ENCODE measurements around the gene KCNAB2. TPM values are rescaled to one million over a fixed set of nuclear protein-coding genes. Genes with fewer than 3 reads are reported as not detected.
"Not testable (repeated sequence)": the region's sequence is repeated elsewhere in the genome, so short reads cannot be mapped to it uniquely, and the experiment has no call there.

Gene KCNAB2
- total RNA-seq, 8 experiments from 2014 or later: 6.3 to 21.9 (median 11.5) TPM

DNA sequence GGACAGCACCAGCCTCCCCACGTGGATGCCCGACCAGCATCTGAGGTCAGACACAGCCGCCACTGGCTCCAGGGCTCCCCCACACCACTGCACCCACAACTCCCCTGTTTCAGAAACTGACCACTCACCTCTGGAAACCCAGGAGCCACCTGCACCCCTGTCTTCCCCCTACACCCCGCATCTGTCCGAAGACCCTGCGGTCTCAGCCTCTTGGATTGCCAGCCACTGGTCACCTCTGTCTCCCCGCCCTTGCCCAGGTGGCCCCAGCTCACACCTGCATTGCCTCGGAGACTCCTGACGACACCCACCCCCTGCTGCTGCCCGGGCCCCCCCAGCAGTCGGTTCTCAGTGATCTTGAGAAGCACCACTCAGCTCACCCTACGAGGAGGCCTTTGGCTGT is 32.2 kb upstream of the KCNAB2 start:
- ATAC-seq (replicated peaks in 6 of 8): peak in 1 of 8 experiments; percentile 2
- Histone ChIP-seq H3K4me3 (no peak overlapping the region), H3K4me1 (replicated peaks in 1 of 2) (peaks cover 0 to 11% of the 10 kb centered on the region in 2 donors), H3K27ac (no peak overlapping the region)
- 60 to 100% (median 96%) methylated on average over 1 to 4 of the region's 12 CpGs; no CpG with 5 or more reads in 7 of the 10 experiments for WGBS, 10 experiments
- in situ Hi-C loops (cut with MboI; ENCODE audit: low pct_unique_long_range_greater_than_20kb in 2 of 9, low sequenced_read_pairs in 9 of 9, unreplicated experiment in 9 of 9): no loop called here

DNA sequence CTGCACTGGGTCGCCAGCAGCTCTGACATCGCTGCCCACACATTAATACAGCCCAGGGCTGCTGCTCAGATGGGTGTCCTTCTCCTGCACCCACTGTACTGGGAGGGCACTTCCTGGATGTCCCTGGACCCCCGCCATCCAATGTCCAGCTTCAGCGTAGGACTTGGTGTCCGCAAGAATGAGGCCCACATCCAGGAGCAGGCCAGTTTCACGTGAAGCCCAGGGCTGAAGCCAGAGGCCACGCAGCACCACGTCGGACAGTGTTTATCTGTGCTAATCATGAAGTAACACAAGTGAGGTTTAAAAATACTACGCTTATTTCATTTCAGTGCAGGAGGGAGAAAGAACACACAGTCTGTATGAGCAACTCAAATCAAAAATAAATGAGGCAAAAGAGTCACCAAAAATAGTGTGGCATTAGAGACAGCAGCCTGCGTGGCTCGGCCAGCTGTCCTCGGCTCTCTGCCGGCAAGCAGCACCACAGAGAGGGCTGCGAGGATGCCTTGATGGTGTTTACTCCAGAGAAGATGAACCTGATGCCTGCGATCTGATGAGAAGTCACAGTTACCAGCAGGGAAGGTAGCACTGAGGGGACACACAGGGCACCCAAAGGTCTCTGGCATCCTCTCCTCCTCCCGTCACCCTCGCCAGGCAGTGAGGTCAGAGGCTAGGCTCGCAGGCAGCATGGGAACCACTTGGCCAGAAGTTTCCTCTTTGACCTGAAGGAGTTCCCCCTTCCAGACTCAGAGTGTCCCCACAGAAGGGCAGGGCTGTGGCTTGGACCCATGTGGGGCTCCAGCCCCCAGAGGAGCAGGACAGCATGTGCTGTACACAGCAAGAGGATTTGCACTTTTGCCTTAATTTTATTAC is 31.3 kb upstream of the KCNAB2 start:
- no peak for ATAC-seq (replicated peaks in 6 of 8)
- no peak overlapping the region for H3K4me3 ChIP-seq

GRCh38 chr1:6016191-6016865 is 29.4 kb upstream of the KCNAB2 start:
- in situ Hi-C loops (cut with MboI; ENCODE audit: low pct_unique_long_range_greater_than_20kb in 2 of 9, low sequenced_read_pairs in 9 of 9, unreplicated experiment in 9 of 9): no loop called here
- 40 to 100% (median 90%) methylated on average over 2 to 20 of the region's 21 CpGs; no CpG with 5 or more reads in 4 of the 10 experiments for WGBS, 10 experiments
- Histone ChIP-seq H3K4me1 (replicated peaks in 1 of 2) (no peaks in the 10 kb centered on the region), H3K27ac (no peak overlapping the region), H3K4me3 (no peak overlapping the region)
- ATAC-seq (replicated peaks in 6 of 8): peak in 7 of 8 experiments; percentile 20 to 77 (median 36)

More for the DNA sequence above, 31.3 kb upstream of the KCNAB2 start:
- in situ Hi-C loops (cut with MboI; ENCODE audit: low pct_unique_long_range_greater_than_20kb in 2 of 9, low sequenced_read_pairs in 9 of 9, unreplicated experiment in 9 of 9): no loop called here
- H3K27ac ChIP-seq: no peak overlapping the region
- peaks cover 0 to 2% of the 10 kb centered on the region in 2 donors for H3K4me1 ChIP-seq (replicated peaks in 1 of 2)
- 65 to 100% (median 89%) methylated on average over 1 to 18 of the region's 19 CpGs; no CpG with 5 or more reads in 1 of the 10 experiments for WGBS, 10 experiments

DNA sequence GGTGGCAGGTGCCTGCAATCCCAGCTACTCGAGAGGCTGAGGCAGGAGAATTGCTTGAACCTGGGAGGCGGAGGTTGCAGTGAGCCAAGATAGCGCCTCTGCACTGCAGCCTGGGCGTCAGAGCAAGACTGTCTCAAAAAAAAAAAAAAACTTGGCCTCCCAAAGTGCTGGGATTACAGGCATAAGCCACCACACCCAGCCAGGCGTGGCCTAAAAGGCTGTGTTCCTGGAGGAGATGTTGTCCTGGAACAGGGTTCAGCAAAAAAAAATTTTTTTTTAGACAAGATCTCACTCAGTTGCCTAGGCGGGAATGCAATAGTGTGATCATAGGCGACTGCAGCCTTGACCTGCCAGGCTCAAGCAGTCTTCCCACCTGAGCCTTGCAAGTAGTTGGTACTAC is 28.0 kb upstream of the KCNAB2 start:
- peak in 3 of 8 experiments; percentile 59 to 78 (median 59) for ATAC-seq (replicated peaks in 6 of 8)
- H3K4me1 ChIP-seq (replicated peaks in 1 of 2); in situ Hi-C loops (cut with MboI; ENCODE audit: low pct_unique_long_range_greater_than_20kb in 2 of 9, low sequenced_read_pairs in 9 of 9, unreplicated experiment in 9 of 9); H3K4me3 ChIP-seq; H3K27ac ChIP-seq: not testable (repeated sequence)
- 28 to 97% (median 88%) methylated on average over 1 to 6 of the region's 7 CpGs; no CpG with 5 or more reads in 4 of the 10 experiments for WGBS, 10 experiments

DNA sequence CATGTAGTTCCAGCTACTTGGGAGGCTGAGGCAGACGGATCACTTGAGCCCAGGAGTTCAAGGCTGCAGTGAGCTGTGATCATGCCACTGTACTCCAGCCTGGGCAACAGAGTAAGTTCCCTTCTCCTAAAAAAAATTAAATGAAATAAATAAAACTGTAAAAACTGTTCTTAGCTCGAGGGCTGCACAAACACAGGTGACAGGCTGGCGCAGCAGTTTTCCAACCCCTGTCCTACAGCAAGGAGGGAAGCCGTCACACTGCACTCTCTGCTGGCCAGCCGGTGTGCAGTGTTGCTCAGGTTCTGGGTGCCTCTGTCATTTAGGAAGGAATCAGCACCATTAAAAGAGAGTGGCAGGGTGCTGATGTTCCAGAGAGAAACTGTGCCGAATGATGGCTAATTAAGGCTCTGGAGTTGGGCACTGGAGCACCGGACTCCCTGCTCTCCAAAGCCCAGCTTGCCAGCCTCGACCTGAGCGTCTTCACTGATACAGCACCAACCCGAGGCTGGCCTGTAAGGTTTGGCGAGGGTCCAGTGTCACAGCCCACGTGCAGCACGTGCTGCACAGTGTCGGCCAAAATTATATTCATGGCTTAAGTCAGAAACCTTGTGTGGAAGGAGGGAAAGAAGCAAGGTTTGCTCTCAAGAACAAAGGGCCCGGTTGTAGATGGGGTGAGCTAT is 26.4 kb upstream of the KCNAB2 start:
- Histone ChIP-seq H3K27ac (no peak overlapping the region), H3K4me3 (no peak overlapping the region), H3K4me1 (replicated peaks in 1 of 2) (no peaks in the 10 kb centered on the region)
- in situ Hi-C loops (cut with MboI; ENCODE audit: low pct_unique_long_range_greater_than_20kb in 2 of 9, low sequenced_read_pairs in 9 of 9, unreplicated experiment in 9 of 9): no loop called here
- ATAC-seq (replicated peaks in 6 of 8): no peak
- 13 to 87% (median 84%) methylated on average over 1 to 14 of the region's 15 CpGs; no CpG with 5 or more reads in 1 of the 10 experiments for WGBS, 10 experiments

GRCh38 chr1:6022193-6022592 is 23.5 kb upstream of the KCNAB2 start:
- no peak for ATAC-seq (replicated peaks in 6 of 8)
- WGBS, 10 experiments: 64 to 83% (median 75%) methylated on average over 2 to 4 of the region's 4 CpGs; no CpG with 5 or more reads in 5 of the 10 experiments
- Histone ChIP-seq H3K27ac (no peak overlapping the region), H3K4me1 (replicated peaks in 1 of 2) (peaks cover 11 to 13% of the 10 kb centered on the region in 2 donors), H3K4me3 (no peak overlapping the region)
- in situ Hi-C loops (cut with MboI; ENCODE audit: low pct_unique_long_range_greater_than_20kb in 2 of 9, low sequenced_read_pairs in 9 of 9, unreplicated experiment in 9 of 9): no loop called here

DNA sequence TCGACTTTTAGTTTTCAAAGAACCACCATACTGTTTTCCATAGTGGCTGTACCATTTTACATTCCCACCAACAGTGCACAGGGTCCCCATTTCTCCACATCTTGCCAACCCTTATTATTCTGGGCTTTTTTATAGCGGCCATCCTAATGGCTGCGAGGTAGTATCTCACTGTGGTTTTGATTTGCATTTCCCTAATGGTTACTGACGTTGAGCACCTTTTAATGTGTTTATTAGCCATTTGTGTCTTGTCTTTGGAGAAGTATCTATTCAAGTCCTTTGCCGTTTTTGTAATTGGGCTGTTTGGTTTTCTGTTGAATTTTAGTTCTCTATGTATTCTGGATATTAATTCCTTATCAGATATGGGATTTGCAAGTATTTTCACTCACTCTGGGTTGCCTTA is 22.3 kb upstream of the KCNAB2 start:
- peaks cover 20 to 22% of the 10 kb centered on the region in 2 donors for H3K4me1 ChIP-seq (replicated peaks in 1 of 2)
- no peak overlapping the region for H3K27ac ChIP-seq
- no peak for ATAC-seq (replicated peaks in 6 of 8)
- in situ Hi-C loops (cut with MboI; ENCODE audit: low pct_unique_long_range_greater_than_20kb in 2 of 9, low sequenced_read_pairs in 9 of 9, unreplicated experiment in 9 of 9): no loop called here
- H3K4me3 ChIP-seq: no peak overlapping the region
- WGBS, 10 experiments: 63 to 90% (median 70%) methylated on average over 2 to 5 of the region's 5 CpGs; no CpG with 5 or more reads in 2 of the 10 experiments

DNA sequence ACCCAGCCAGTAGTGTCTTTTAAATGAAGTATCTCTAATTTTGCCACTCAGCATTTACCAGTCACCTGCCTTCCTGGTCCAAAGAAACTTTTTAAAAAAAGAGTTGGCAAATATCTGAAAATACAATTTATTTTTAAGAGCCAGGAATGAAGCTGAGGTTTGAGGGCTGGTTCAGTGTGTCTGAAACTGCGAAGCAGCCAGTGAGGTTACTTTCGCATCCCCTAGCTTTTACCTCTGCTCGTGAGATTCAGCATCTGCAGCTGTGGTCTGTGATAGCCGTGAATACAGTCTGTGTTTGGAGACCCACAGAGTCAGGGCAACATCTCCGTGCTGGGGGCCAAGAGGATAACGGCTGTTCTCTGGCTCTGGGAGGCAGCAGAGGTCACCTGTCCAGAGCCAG is 21.3 kb upstream of the KCNAB2 start:
- Histone ChIP-seq H3K27ac (no peak overlapping the region), H3K4me3 (no peak overlapping the region), H3K4me1 (replicated peaks in 1 of 2) (peaks cover 20 to 23% of the 10 kb centered on the region in 2 donors)
- WGBS, 10 experiments: 56 to 100% (median 79%) methylated on average over 1 to 6 of the region's 6 CpGs
- no peak for ATAC-seq (replicated peaks in 6 of 8)
- in situ Hi-C loops (cut with MboI; ENCODE audit: low pct_unique_long_range_greater_than_20kb in 2 of 9, low sequenced_read_pairs in 9 of 9, unreplicated experiment in 9 of 9): no loop called here

- WGBS, 10 experiments: 79 to 84% (median 82%) methylated on average over 3 to 10 of the region's 29 CpGs; no CpG with 5 or more reads in 6 of the 10 experiments
- ATAC-seq (replicated peaks in 6 of 8): peak in 3 of 8 experiments; percentile 40 to 91 (median 81)
- H3K27ac ChIP-seq: no peak overlapping the region
- H3K4me1 ChIP-seq (replicated peaks in 1 of 2): peaks cover 29 to 32% of the 10 kb centered on the region in 2 donors
- no peak overlapping the region for H3K4me3 ChIP-seq
- in situ Hi-C loops (cut with MboI; ENCODE audit: low pct_unique_long_range_greater_than_20kb in 2 of 9, low sequenced_read_pairs in 9 of 9, unreplicated experiment in 9 of 9): no loop called here
Measured at GRCh38 chr1:6025269-6026094, 20.2 kb upstream of the KCNAB2 start.

DNA sequence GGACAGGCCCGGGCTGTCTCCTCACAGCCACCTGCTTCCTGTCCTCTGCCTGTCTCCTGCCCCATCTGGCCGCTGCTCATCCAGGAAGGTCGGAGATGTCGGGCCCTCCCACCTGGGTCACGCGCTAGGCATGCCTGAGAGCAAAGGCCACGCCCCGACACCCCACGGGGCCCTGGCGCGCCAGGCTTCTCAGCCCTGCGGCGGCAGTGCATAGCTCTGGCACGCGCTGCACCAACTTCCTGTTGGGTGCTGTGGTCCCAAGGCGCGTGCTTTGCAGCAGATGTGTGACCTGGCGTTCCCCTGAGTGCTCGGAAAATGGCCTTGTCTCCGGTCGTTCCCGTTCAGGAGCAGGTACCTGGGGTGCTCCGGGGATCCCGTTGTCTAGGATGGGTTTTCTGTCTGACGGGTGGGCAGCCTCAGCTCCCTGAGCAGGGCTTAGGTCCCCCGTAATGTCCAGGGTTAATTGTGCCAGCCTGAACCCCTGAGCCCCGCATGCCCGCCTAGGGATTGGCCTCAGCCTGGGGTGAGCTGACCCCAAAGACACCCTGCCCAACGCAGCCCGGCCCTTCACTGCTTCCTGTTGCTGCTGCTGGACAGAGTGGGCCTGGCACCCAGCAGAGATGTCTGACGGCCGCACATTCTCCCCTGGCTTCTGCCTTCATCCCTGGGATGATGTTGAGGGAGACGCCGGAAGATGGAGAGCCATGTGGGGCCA is 19.4 kb upstream of the KCNAB2 start:
- Histone ChIP-seq H3K4me1 (replicated peaks in 1 of 2) (peaks cover 31 to 34% of the 10 kb centered on the region in 2 donors), H3K4me3 (no peak overlapping the region), H3K27ac (no peak overlapping the region)
- 59 to 100% (median 74%) methylated on average over 3 to 13 of the region's 34 CpGs; no CpG with 5 or more reads in 5 of the 10 experiments for WGBS, 10 experiments
- in situ Hi-C loops (cut with MboI; ENCODE audit: low pct_unique_long_range_greater_than_20kb in 2 of 9, low sequenced_read_pairs in 9 of 9, unreplicated experiment in 9 of 9): no loop called here
- peak in 7 of 8 experiments; percentile 7 to 70 (median 31) for ATAC-seq (replicated peaks in 6 of 8)

- no peak overlapping the region for H3K27ac ChIP-seq
- in situ Hi-C loops (cut with MboI; ENCODE audit: low pct_unique_long_range_greater_than_20kb in 2 of 9, low sequenced_read_pairs in 9 of 9, unreplicated experiment in 9 of 9): no loop called here
- ATAC-seq (replicated peaks in 6 of 8): no peak
- H3K4me3 ChIP-seq: no peak overlapping the region
- WGBS, 10 experiments: 38 to 100% (median 79%) methylated on average over 1 to 10 of the region's 10 CpGs; no CpG with 5 or more reads in 2 of the 10 experiments
- peaks cover 31 to 34% of the 10 kb centered on the region in 2 donors for H3K4me1 ChIP-seq (replicated peaks in 1 of 2)
Measured at GRCh38 chr1:6027591-6027990, 18.1 kb upstream of the KCNAB2 start.
